GM18511 (cell line): ENCODE measurements around the gene RIC8B.
A peak's percentile ranks its signal among the peaks of the same experiment; 100 is the strongest.
"Not testable (repeated sequence)": the region's sequence is repeated elsewhere in the genome, so short reads cannot be mapped to it uniquely, and the experiment has no call there.

Experiments used
- ATAC-seq: cut with Tn5 transposase; IDR thresholded peaks from one replicate; pipeline ENCODE4 v1.9.1; 2021; ENCODE audit warnings: mild to moderate bottlenecking, moderate library complexity; ENCODE audit not compliant: unreplicated experiment

The RIC8B gene, protein sequence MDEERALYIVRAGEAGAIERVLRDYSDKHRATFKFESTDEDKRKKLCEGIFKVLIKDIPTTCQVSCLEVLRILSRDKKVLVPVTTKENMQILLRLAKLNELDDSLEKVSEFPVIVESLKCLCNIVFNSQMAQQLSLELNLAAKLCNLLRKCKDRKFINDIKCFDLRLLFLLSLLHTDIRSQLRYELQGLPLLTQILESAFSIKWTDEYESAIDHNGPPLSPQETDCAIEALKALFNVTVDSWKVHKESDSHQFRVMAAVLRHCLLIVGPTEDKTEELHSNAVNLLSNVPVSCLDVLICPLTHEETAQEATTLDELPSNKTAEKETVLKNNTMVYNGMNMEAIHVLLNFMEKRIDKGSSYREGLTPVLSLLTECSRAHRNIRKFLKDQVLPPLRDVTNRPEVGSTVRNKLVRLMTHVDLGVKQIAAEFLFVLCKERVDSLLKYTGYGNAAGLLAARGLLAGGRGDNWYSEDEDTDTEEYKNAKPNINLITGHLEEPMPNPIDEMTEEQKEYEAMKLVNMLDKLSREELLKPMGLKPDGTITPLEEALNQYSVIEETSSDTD

DNA sequence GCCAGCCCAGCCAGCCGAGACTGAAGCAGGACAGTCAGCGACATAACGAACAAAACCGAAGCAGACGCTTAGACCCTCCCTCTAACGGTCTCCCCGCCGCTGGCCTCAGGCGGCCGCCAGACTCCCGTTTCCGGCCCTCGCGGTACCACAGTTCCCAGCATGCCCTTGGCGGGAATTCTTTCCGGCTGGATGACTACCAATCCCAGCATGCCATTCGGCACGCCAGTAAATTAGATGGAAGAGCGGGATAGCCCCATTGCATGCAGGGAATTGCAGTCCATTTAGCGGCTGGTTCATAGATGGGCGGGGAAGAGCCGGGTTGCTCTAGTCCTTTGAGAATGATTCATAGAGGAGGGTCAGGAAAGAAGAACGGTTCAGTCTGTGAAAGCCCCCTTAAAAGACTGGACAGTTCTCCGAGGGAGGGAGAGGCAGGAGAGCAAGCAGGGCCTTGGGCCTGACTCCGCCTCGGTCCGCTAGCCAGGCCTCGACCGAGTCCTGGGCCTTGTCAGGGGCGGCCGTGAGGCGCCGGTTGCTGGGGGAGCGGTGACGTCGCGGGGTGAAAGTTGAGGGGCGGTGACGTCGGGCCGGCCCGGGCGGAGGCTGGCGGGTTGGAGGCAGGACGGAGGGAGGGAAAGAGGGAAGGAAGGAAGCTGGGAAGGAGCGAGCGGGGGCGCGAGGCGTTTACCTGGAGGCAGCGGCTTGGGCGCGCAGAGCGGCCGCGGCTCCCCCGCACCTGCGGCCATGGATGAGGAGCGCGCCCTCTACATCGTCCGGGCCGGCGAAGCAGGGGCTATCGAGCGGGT lies at the start of gene RIC8B:
RIC8B (plus strand) TSS at position 678 of the 803 bp plus-strand sequence; CDS start at position 742, 64 bp downstream.
- ATAC-seq, result peak; percentile 90

DNA sequence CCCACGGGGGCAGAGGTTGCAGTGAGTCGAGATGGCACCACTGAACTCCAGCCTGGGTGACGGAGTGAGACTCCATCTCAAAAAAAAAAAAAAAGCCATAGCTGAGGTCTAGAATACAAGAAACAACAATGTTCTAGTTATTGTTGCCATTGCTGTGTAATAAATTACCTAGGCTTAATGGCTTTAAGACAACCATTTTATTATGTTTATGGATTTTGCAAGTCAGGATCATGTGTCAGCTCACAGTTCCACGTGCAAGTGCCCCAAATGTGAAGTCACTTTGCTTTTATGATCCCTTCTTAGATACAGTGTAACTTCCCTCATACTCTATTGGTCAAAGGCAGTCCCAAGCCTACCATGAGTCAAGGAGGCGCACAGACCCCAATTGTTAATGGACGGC lies 49.5 kb upstream of the RIC8B start:
- no peak for ATAC-seq

DNA sequence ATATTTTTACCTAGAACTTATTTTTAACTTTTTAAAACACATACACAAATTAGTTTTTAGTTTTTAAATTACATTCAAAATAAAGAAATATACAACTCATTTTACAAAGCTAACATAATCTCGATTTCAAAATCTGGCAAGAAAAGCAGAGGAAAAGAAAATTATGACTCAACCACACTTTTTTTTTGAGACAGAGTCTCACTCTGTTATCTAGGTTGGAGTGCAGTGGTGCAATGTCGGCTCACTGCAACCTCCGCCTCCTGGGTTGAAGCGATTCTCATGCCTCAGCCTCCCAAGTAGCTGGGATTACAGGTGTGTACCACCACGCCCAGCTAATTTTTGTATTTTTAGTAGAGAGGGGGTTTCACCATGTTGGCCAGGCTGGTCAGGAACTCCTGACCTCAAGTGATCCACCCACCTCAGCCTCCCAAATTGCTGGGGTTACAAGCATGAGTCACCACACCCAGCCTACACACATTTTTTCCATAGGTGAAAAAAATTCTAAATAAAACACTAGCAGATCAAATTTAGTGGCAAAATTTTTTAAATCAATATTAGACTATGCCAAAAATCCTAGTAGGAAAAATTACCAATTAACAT lies 47.8 kb upstream of the RIC8B start:
- not testable (repeated sequence) for ATAC-seq

DNA sequence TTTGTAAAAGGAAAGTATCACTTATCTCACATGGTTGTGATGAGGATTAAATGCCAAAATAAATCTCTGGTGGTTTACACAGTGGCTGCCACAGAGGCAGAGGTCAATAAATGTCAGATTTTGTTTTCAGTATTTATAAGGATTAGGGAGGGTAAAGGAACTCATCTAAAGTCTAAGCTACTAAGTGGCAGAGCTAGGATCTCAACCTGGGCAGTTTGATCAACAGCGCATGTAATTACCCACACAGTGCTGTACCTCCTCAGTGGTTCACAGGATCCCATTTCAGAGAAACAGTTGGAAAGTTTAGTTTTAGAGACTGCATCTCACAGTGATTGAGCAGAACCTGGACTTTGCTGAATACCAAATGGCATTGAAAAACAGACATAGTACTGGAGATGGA lies 44.9 kb upstream of the RIC8B start:
- no peak for ATAC-seq

DNA sequence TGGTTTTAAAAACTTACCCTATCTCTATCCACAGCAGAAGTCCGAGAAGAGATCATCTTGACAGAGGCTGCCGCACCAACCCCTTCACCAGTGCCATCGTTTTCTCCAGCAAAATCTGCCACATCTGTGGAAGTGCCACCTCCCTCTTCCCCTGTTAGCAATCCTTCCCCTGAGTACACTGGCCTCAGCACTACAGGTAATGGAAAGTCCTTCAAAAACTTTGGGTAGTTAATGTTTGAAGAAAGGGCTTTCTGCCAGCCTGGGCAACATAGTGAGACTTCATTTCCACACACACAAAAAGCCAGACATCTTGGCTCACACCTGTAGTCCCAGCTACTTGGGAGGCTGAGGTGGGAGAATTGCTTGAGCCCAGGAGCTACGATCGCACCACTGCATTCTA lies 41.6 kb upstream of the RIC8B start:
- no peak for ATAC-seq

DNA sequence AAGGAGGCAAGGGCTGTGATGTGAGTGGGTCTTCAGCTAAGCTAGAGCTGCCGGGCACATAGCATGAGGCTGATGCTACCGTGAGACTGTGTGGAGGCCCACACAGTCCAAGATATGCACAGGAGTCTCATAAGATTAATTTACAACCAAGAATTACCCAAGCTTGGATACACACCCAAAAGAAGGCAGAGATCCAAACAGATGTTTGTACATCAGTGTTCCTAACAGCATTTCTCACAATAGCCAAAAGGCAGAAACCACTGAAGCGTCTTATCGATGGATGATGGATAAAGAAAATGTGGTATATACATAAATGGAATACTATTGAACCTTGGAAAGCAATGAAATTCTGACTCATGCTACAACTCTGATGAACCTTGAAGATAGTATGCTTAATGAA lies 40.8 kb upstream of the RIC8B start:
- no peak for ATAC-seq

DNA sequence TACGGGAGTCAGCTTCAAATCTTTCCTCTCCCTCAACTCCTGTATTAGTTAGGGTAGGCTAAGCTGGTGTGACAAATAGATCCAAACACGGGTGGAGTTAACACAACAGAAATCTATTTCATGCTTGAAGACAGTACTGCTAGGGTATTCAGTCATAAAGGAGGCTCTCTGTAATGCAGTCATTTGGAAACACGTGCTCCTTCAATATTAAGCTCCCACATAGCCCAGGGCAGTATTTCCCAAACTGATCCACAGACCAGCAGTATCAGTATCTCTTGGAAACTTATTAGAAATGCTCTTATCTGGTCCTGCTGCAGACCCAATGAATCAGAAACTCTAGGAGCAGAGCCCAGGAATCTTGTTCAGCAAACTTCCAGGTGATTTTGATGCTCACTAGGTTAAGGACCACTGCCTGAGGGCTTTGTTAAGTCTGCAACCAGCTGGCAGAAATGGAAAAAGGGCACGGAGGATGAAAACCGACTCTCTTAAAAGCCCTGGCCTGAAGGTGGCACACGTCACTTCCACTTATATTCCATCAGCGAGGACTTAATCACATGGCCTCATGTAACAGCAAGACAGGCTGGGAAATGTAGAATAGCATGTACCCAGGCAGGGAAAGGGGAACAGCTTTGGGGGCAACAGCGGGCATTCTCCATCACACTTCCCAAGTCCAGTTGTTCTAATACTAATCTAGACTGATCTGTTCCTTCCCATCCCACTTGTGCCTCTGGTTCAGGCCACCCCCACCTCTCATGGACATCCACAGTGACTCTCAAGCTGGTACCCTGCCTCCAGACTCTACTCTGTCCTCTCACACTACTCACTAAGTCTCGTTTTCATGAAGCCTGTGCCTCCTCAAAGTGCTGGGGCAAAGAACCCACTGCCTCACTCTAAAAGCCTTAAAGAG lies 38.2 kb upstream of the RIC8B start:
- no peak for ATAC-seq

DNA sequence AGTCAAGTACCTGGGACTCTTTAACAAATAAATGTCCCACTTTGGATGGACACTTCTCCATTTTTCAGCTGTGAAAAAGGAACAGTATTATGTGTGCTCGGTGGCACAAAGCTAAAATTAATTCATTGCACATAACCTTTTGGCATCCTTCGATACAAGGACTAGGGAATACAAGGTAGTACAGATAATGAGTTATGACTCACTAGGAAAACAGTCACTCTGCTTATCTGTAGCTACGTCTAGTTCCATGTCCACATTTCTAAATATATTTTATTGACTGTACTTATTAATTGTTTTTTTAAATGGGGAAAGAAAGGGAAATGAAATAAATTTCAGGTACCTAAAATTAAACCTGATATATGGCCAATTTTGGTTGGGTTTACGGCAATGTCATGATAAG lies 35.2 kb upstream of the RIC8B start:
- ATAC-seq, result no peak

DNA sequence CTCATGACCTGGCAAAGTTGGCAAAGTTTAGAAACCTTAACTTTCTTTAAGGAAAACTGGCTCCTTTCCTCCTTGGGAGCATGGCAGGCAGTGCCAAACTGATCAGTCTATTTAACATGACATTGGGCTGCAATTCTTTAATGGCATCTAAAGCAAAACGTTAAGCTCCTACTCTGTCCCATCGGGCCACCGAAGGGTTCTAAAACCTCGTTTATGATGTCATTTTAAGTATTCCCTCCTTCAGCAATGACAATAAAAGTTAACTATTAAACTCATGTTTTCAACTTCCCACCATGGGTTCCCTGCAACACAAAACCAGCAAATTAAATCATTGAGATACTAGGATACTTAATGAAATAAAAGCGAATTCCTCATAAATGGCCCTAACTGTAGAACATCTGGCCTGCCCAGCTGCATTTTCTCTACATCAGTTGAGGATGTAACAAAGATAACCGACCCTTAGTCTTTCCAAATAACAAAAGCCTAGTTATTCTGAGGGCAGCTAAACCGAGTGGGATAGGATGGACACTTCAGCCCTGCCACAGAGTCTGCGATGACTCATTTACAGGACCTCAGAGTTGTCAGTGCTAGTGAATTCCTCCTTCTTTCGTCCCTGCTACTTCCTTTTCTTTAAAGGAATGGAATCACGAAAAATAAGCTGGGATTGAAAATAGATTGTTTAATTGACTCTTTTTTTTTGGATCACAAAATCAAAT lies 34.5 kb upstream of the RIC8B start:
- ATAC-seq, result no peak

DNA sequence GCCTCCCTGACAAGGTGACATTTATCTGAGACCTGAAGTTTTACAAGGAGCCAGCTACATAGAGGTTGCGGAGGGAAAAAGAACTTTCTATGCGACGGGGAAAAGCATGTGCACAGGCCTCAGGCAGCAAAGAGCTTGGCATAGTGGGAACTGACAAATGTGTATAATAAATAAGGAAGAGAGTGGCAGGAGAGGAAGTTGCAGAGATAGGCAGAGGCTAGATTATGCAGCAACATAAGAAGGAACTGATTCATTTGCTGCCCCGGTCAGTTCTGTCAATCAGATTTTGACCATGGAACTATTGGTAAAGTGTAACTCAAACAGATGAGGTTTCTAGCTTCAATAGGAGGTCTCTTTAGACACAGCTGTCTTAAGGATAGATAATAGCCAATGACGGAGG lies 33.7 kb upstream of the RIC8B start:
- ATAC-seq, result no peak

DNA sequence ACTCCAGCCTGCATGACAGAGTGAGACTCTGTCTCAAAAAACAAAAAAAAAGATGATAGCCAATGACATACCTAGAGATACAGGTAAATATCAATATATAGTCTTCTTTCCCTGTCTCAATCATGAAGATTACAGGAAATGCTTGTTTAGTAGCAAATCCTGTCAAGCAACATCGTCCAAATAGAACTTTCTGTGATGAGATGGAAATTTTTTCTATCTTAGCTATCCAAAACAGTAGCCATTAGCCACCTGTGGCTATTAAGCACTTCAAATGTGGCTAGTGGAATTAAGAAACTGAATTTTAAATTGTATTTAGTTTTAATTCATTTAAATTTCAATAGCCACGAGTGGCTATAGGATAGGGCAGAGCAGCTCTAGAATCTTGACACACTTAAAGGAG lies 33.2 kb upstream of the RIC8B start:
- ATAC-seq, result no peak

DNA sequence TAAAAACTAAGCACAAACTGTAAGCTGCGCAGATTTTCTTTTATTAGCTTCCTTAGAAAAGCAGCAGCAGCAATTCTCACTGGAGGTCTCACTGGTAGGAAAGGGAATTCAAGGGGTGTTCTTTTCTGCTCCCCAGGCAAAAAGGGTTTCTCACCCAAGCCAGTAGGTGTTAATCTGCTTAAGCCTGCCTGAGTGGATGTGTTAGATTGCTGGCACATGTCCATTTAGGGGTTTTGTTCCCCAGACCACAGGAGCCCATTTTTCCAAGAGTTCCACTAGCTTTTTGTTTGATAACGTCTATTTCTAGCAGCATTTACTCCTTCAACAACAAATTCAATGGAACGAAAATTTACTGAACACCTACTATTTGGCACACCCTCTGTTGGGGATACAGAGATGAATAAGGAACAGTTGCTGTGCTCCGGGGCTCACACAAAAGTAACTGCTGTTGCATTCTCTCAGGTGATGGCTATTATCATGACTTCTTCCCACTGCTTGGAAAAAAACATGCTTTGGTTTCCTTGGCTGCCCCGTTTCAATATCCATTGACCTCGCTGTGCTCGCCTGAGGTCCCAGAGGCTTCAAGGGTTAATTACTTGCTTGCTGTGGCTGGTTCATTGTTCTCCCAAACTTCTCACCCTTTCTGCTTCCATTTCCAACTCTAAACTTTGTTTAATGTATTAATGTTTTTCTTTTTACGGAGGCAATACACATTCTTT lies 31.1 kb upstream of the RIC8B start:
- ATAC-seq, result no peak

DNA sequence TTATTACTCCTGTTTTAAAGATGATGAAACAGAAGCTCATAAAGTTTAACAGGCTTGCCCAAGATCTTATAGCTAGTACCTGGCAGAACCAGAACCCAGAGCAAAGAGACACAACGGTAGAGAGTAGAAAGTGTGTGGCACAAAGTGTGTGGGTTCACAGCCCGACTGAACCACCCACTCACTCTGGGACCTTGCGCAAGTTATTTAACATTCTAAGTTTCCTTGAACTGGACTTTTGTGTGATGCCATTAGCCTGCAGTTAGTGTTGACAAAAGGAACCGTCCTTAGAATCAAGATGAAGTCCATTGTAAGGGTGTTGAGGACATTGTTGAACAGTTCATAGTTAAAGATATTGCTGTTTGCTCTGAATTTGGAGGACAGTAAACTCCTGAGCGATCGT lies 29.9 kb upstream of the RIC8B start:
- no peak for ATAC-seq

DNA sequence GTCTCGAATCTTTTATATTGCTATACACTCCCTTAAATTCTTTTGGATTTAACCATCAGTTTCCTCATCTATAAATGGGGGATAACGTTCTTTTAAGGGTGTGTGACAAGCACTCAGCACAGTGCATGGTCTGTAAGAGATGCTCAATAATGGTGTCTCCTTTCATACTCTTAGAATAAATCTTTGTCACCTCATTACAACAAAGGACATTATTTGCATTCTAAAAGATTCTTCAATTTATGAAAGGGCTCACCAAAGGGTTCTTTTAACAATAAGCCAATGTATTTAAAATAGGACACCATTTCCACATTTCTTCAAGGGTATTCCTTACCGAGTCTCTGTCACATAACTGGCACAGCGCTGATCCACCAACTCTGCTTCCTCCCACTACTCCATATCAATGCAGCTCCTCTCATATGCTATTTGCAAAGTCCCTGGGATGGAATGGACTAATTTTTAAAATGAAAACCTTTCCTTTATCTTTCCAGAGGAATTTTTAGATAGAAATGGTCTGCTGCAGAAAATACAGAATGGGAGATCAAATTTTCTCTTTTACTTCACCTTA lies 29.2 kb upstream of the RIC8B start:
- ATAC-seq, result no peak

DNA sequence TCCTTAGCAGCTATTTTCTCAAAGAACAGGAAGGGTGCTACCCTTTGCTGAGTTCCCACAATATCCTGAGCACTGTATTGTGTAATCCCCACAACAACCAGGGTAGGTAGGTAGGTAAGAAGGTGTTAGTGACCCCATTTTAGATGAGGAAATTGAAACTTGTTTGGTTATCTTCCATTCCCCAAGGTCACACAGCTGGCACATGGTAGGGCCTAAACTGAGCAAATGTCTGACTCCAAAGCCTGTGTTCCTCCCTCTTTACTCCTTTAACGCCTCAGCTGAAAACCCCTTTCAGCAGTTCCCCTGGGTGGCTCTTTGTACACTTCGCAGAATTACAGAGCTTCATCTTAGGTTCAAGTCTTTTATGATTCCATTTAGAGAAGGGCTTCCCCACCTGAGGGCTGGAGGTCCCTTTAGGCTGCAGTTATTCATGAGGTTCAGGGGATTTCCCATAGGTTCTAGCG lies 26.5 kb upstream of the RIC8B start:
- ATAC-seq, result no peak

DNA sequence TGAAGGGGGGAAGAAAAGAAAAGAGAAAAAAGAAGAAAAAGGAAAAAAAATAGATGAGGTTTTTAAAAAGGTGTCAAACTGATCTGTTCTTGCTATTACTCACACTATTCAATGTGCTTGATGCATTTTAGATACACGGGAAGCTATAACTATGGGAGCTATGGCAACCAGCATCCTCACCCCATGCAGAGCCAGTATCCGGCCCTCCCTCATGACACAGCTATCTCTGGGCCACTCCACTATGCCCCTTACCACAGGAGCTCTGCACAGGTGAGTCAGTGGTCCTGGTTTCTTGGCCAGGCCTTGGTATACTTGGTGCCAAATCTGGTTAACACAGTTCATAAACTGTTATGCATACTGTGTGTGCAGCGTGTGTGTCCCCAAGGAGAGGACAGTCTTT lies 24.0 kb upstream of the RIC8B start:
- no peak for ATAC-seq

DNA sequence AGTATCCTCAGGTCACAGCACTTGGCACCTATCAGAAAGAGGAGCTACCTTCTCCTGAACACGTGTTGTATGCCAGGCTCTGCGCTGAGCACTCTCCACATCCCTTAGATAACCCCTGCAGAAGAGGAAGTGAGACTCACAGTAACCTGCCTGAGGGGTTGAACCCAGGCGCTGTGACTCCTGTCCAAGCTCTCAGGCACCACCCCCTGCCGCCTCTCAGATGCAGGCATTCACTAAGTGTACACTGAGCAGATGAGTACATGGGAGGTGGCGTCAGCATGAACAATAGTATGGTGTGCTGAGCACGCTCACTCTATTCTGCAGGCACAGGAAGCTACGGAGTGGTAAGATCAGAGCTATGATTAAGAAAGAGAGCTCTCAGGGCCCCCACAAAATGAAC lies 21.0 kb upstream of the RIC8B start:
- peak; percentile 99 for ATAC-seq

DNA sequence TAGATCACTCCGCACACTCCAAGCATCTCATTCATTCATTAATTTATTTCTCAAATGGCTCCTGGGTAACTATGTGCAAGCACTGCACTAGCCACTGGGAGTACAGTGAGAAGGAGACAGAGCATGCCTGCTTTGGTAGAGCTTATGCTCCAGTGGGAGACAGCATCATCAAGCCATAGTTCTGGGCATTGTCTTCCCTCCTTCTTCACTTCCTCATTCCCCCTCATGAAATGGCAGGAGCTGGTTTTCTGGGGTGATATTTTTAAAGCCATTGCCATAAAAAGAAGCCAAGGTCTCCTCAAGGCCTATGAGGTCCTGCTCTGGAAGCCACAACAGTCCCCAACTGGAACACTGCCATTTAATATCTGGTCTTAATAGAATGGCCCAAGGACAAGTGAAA lies 20.2 kb upstream of the RIC8B start:
- no peak for ATAC-seq
